Frontal cortex (tissue), 4 donors: ENCODE results near the gene CXCL9. TPM values are rescaled to one million over a fixed set of nuclear protein-coding genes. Genes with fewer than 3 reads are reported as not detected.
"Not testable (repeated sequence)": the region's sequence is repeated elsewhere in the genome, so short reads cannot be mapped to it uniquely, and the experiment has no call there.

Source experiments
- DNase-seq, 2 donors: peaks; one replicate each; pipeline ENCODE4 v3.0.0; 2012; ENCODE audit warnings: low spot score in 2 of 2
- FAIRE-seq: peaks from 2 replicates; lab custom pipeline; 2012; peaks lifted over from hg19 to GRCh38; lab: Jason Lieb, UNC
- total RNA-seq: library from RNA; depleted of rRNA; stranded (reverse); fragments of >200 nt; gene quantifications from one replicate; pipeline ENCODE4 v1.2.3, GENCODE V29; 2014
- donor health status: control.
- donor health status: control.
- donor health status: control.

CXCL9 gene
- total RNA-seq, 1 donor from 2014 or later, result not detected

DNA sequence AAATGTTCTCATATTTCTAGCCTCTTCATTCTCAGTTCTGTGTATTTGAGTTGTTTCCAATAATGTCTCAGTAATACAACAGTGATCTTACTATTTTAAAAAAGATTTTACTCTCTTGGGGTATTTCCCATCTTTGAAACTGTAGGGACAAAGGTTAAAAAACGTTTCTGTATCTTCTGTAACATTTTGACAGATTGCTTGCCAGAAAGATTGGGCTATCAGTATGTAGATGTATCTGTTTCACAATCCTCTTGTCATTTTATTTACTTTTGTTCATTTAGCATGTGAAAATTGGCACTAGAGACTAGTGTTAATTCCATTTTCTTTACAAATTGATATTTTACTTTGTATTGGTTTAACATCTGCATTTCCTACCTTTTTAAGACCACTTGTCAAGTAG, 6.2 kb upstream of the CXCL9 start:
- no peak for DNase-seq
- FAIRE-seq, result no peak

DNA sequence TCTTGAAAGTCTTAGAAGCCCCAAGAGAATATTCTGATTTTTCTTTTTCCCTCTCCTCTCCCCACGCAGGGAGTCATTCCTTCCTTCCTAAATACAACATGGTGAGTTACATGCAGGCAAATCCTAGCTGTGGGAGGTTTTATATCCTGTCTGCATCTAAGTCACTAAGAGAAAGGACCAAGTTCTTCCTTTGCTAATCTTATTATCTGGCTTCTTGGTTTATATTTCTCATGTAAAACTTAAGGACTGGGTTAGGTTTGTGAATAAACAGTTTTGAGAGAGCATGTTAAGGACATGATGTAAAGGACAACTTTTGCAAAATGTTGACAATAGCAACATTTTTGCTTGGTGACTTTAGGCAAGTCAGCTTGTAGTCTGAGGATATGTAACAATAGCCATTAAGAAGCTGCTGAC, 5.1 kb upstream of the CXCL9 start:
- FAIRE-seq (no peak), DNase-seq (no peak)

DNA sequence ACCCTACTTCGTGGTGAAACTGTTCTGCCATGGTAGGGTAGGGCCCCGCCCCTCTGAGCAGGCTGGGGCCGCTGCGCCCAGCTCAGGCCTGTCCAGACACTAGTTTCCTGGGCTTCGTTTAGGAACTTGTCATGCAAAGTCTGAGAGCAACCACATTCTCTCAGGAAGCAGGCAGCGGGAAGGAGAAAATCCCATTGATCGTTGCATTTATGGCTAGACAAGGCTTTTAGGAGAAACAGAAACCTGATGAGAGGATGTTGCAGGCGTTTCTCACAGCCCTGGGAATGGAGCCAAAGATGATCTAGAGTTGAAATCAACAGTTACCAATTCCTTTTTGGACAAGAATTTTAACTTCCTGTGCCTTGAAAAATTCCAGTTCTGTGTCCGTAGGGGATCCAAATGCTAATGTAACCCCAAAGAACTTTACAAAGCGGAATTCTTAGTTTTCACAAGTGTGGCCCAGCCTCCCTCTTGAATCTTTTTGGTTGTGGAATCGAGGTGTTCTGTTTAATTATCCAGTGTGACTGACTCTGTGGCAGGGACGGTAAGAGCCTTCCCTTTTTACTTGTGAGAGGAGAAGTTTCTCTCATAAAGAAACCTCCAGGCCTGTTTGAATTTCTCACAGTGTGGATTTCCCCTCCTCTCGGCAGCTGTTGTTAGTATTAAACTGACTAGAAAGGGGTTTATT, 4.5 kb upstream of the CXCL9 start:
- peak in 1 of 2 donors; percentile 42 for DNase-seq

DNA sequence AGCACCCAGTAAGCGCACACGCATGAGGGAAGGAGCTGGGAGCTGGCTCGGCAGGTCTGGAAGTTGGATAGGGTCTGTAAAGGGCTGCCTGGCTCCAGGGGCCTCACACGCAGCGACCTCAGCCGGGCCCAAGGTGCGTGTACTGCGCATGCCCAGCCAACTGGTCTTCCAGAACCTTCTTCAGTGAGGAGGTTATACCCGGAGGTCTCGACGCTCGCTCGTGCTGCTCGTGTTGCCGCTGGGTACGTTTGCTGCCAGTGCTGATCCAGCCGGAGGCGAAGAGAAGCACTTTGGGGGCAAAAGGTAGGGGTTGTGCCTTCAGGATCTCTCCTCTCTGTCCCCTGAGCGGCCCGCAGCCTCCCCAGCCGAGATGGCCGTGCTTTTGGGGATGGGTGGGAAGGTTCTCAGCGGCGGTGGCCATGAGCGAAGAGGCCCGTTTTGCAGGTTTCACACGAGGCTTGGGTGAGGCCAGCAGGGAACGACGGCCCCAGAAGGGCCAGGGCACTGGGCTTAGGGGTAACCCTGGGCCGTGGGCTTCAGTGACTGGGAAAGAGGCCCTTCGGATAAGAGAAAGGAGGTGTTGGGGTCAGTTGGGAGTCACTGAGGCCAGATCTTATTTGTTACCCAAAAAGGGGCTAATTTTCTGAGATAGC, 3.8 kb upstream of the CXCL9 start:
- no peak for DNase-seq
- FAIRE-seq, result no peak

More for the DNA sequence above, 4.5 kb upstream of the CXCL9 start:
- no peak for FAIRE-seq

DNA sequence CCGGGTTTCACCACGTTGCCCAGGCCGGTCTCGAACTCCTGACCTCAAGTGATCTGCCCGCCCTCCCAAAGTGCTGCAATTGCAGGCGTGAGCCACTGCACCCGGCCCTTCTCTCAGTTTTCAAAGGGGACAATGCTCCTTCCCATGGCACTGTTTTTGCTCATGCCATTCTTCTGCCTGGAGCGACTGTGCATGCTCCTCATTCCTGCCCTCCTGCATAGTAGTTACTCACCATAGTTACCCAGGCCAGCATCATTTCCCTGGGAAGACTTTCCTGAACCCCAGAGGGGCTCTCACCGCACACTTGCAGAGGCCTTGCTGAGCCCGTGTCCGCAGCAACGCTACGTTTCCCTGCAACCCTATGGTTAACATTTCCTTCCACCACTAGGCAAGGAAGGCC, 3.3 kb upstream of the CXCL9 start:
- FAIRE-seq (no peak), DNase-seq (no peak)

DNA sequence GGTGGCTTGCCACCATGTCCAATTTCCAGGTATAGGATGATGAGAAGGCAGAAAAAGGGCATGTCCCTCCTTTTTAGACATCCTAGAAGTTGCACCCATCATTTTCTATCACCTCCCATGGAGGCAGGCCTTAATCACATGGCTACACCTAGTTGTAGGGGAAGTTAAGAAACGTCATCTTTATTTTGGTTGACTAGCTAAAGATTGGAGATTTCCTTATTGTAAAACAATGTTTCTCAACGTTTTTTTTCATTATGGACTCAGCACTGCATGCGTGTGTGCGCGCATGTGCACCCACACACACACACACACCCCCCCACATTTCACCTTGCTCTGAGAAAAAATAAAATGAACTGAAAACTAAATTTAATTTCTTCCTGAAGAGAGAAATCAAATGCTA, 2.0 kb upstream of the CXCL9 start:
- DNase-seq (no peak), FAIRE-seq (no peak)

DNA sequence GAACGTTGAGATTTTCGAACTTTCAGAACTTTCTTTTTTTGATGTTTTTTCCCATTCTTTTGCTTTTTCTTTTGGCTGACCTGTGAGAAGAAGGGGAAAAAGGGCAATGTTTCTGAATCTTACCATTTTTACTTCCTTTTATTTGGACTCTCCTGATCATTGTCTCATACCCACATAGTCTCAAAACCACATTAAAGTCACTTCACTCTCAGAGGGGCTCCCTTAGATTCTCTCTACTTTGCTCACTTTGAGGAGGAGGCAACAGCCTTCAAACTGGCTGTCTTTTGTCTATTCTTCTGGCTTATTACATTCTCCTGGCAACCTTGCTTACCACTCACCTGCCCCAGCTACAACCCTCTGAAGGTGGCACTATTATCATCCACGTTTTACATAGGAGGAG, 3.7 kb downstream of the CXCL9 start:
- DNase-seq (no peak), FAIRE-seq (no peak)

DNA sequence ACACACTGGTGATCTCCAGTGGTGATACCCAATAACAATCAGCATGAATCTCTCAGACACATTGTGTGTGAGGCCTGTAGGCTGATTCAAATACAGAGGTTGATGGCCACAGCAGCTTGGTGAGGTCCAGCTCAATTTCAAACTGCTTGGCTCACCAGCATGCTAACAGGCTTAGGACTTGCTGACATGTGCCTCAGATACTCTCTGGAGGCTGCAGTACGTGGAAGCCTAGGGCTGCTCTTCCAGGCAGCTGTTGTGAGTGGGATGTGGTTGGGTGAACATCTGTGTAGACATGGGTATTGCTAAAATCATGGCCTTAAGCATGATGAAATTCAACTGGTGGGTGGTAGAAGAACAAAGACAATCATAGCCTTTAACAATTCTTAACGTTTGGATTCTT, 4.3 kb downstream of the CXCL9 start:
- DNase-seq (no peak), FAIRE-seq (no peak)

DNA sequence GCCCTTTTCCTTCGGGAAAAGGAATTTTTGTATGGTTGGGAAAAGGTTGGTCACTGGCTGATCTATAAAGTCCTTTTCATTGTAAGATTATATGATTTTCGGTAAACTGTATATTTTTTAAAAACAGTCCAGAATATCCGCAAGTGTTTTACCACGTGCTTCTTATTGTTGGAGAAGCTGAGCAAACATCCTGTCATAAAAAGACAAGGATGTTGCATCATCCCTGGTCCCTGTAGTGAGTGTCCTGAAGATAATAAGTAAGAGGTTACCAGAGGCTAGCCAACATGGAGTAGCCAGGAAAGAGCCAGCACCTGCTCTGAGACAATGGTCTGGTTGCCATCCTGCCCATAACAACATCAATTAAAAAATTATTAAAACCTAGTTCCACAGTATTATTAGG, 5.1 kb downstream of the CXCL9 start:
- DNase-seq (no peak), FAIRE-seq (no peak)

DNA sequence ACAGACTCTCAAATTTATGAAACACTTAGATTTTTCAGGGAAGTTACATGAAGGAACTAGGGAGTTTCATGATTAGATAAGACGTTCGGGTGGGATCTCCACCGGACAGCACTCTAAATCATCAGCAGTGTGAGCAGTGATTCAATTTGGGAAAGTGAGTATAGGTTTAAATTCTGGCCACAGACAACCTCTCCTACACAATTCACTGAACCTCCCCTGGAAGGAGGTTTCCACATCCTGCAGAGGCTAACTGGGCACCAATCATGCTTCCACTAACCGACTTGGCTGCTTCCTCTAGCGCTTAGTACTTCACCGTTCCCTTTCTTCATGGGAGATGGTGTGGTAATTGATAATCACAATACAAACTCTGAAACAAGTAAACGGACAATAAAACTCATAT, 5.6 kb downstream of the CXCL9 start:
- FAIRE-seq (no peak), DNase-seq (no peak)

DNA sequence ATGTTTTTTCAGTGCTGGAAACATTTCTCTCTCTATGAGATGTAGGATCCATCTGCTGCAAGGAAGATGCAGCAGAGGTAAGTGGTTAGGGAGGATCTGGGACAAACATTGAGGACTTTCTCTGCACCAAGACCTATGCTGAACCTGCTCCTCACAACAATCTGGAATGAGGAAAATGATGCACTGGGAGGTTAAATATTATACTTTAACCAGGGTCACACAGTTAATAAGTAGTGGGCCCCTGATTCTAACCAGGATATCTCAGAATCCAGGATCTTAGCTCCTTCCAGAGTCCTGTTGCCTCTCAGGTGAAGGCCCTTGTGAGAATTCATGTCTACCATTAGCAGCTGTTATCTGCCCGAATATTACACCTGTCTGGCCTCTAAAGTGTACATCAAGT, 7.0 kb downstream of the CXCL9 start:
- FAIRE-seq (no peak), DNase-seq (no peak)

DNA sequence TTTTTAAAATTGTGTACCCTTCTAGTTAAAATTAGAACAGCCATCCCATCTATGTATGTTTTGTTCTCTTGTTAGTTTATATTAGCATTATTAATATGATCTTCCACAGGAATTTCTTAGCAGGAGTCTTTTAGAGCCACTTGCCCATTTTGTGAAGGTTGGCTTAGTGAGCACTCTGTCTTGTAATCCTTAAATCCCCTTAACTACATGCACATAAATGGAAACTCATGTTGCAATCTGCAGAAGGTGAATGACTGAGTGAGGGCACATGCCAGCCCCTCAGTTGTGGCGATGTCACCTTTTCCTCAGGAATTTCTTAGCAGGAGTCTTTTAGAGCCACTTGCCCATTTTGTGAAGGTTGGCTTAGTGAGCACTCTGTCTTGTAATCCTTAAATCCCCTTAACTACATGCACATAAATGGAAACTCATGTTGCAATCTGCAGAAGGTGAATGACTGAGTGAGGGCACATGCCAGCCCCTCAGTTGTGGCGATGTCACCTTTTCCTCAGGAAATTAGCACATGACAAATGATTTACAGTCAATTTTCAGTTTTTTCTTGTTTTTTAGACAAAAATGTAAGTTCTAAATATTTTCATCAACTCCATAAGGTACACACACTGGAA, 8.7 kb downstream of the CXCL9 start:
- DNase-seq, FAIRE-seq: not testable (repeated sequence)

DNA sequence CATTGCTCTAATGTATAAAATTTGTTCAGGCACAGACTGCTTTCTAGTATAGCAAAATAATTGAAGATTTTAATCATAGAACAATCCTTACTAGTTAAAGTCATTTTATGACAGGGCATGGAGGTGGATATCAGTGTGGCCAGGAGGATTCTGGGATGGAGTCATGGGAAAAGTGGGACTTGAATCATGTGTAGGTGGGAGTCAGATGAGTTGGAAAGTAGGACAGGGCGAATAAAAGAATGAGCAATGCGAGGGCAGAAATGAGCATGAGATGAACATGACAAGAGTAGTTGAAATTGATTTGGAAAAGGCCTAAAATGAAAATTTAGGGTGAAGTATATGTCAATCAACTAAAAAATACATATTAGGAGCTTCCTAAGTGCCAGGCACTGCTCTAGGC, 9.4 kb downstream of the CXCL9 start:
- no peak for FAIRE-seq

DNA sequence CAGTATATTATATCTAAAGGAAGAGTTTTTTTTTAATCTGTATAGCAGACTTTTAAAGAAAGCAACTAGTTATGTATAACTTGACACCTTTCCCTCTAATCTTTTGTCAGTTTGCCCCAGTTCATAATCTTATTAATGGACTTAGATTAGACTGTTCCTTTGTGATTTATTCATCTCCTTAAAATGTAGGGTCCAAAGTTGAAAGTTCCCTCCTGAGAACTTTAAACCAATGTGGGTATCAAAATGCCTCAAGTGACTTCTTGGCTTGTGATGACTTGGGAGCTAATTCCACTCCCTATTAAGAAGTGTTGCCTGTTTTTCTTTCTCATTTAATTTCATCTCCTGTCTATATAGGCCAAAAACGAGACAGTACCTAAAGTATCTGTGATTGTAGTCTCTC, 10.2 kb downstream of the CXCL9 start:
- FAIRE-seq, result no peak
- DNase-seq, result no peak

More for the DNA sequence above, 9.4 kb downstream of the CXCL9 start:
- no peak for DNase-seq

DNA sequence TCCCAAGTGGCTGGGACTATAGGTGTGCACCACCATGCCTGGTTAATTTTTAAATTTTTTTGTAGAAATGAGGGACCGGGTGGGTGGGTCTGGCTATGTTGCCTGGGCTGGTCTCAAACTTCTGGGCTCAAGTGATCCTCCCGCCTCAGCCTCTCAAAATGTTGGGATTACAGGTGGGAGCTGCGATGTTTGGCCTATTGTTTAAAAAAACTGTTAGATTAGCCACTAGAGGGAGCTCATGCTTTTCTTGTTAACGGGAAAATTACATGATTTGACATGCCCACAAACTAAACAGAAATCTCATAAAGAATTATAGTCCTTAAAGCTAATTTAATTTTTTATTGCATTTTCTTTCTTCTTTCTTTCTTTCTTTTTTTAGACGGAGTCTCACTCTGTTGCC, 11.6 kb downstream of the CXCL9 start:
- FAIRE-seq (peak; percentile 85), DNase-seq (peak in 1 of 2 donors; percentile 34)

DNA sequence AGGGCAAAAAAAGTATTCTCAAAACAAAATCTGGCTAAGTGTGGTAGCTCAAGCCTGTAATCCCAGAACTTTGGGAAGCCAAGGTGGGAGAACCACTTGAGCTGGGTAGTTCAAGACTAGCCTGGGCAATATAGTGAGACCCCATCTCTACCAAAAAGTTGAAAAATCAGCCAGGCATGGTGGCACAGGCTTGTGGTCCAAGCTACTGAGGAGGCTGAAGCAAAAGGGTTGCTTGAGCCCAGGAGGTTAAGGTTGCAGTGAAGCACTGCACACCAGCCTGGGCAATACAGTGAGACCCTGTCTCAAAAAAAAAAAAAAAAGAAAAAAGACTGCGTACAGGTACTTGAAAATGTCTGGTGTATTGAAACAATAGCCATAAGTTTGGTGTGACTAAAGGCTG, 14.8 kb downstream of the CXCL9 start:
- DNase-seq (no peak), FAIRE-seq (no peak)

DNA sequence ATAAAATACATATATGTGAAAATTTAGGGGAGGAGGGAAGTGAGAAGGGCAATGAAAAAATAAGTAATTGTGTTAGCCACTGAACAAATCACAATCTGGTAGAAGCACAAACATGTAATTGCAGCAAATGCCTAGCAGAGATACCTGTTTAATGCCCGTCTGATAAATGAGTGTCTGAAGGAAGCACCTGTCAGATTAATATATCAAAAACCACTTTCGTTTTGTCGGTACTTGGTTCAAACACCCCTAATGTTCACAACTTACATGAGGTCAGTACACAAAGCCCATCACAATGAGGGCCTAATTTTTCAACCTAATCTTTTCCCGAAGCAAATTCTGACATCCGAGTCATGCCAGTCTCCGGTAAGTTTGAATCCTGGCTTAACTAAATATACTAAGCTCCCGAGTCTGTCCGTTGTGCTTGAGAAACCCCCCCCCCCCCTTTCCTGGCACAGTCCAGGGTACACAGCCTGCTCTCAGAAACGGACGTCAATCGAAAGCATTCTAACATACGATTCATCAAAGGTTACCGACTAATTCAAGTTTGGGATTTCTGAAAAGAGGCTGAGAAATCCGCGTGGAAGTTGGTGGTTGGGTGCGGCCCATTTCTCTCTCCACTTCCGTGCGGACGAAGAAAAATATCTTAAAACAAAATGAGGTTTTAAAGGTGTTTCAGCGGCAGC, 17.3 kb downstream of the CXCL9 start:
- DNase-seq (no peak), FAIRE-seq (no peak)

DNA sequence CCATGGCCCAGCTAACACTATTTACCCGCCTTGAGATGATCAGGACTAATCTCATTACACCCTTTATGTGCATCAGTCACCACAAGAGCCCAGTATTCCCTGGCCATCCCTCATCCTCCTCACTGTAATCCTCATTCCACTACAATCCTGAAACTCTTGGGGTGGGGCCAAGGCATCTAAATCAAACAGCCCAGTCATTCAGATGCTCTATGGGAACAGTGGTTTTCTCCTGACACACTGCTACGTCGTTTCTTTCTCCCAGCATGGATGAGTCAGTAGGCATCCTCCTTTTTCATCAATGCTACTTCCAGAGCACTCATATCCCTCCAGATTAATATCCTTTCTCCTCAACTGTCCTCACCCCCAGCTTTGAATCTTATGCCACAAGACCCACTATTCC, 22.2 kb downstream of the CXCL9 start:
- DNase-seq, result no peak
- FAIRE-seq, result no peak

DNA sequence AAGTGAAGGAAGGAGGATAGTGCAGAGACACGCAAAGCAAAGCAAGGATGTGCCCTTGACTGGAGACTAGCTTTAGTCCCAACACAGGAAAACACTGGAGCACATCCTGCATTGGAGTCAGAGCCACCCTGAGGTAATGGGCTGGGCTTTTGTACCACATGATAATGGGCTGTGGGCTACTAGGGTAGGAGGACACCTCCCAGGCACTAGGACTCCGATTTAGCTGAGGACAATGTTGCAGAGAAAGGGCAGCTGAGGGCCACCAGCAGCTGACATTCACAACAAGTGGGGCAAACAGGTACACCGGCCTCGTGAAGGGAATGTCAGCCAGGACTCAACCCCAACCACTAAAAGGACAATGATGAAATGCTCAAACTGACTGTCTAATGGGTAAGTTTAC, 26.7 kb downstream of the CXCL9 start:
- DNase-seq, result no peak
- FAIRE-seq, result no peak

DNA sequence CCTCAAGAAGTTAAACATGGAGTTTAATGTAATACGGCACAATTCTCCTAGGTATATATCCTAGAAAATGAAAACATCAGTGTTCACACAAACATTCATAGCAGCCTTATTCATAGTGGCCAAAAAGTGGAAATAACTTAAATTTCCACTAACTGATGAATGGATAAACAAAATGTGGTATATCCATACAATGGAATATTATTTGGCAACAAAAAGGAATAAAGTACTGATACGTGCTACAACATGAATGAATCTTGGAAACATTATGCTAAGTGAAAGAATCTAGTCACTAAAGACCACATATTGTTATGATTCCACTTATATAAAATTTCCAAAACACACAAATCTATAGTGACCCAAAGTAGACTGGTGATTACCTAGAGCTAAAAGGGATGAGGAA, 31.1 kb downstream of the CXCL9 start:
- no peak for DNase-seq
- FAIRE-seq, result no peak

DNA sequence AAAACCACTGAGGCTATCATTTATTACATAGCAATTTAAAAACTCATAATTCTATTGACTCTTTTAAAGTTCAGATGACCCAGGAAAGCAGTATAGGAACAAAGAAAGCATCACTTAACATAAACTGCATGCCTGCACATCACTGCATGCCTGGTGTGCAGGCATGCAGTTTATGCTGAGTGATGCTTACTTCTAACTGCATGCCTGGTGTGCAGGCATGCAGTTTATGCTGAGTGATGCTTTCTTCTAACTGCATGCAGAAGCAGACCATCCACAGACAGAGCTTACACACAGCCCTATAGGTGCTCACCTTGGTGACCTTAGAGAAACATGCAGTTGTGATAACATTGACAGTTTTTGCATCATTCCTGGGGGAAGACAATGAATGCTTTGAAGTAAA, 33.5 kb downstream of the CXCL9 start:
- FAIRE-seq, result no peak

More for the DNA sequence above, 33.5 kb downstream of the CXCL9 start:
- DNase-seq, result no peak
